GM19395 (cell line): Measurements from ENCODE around the gene RCBTB1.

ENCODE experiments used
- ATAC-seq: cut with Tn5 transposase; IDR thresholded peaks from one replicate; pipeline ENCODE4 v1.9.1; 2021; ENCODE audit warnings: mild to moderate bottlenecking, moderate library complexity; ENCODE audit not compliant: unreplicated experiment

The RCBTB1 gene

DNA sequence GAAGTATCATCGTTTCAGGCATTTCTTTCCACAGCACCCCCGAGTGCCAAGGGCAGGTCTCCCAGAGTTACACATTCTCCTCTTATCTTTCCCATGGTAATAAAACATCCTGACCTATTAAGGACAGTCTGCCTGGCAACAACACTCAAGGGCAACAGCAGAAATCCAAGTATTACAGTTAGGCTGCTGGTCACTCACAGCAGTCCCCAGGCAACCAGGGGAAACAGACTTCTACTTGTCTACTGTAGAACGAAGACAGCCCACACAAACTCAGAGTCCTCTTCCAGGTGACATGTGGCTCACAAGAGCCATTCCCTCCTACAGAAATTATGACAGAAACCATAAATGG, 24.3 kb downstream of the RCBTB1 start:
- ATAC-seq: no peak

DNA sequence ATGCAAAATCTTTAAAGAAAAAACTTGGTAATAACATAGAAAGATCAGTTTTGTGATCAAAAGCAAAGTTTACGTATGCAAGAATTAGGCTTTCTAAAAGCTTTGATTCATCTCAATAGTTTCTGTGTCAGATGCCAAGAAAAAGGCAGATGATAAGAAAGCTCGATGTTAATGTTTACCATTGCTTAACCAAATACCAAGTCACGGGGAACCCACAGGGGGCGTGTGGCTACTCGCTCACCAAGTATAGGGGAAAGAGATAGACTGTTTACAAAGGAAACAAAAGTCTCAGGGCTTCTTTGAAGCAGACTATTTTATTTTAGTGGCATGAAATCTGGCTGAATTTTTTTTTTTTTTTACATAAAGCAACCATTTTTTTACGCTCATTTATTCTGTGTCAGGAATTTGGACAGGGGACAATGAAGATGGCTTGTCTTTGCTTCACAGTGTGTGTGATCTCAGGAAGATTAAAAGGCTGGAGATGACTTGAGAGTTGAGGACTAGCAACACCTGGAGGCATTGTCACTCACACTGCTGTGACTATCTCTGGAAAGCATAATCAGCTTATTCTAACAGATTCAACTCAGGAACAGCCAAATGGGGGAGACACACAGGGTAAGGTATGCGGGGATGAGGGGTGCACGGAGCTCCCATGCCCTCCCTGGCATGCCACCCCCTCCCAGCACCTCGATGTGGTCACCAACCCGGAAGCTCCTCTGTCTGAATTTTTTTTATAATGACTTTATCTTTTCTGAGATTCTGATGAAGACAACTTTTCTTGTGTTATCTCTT, 24.9 kb downstream of the RCBTB1 start:
- ATAC-seq: no peak

- ATAC-seq: no peak
These were observed 26.4 kb downstream of the RCBTB1 start for GRCh38 chr13:49559006-49559405.

DNA sequence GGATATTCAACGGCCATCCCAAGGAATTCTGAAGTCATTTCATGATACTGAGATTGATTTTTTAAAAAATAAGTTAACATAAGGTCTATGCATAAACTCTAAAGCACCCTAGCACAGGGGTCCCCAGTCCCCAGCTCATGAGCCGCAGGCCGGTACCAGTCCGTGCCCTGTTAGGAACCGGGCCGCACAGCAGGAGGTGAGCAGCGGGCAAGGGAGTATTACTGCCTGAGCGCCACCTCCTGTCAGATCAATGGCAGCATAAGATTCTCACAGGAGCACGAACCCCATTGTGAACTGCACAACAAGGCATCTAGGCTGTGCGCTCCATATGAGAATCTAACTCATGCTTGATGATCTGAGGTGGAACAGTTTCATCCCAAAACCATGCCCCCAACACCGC, 31.0 kb downstream of the RCBTB1 start:
- no peak for ATAC-seq

DNA sequence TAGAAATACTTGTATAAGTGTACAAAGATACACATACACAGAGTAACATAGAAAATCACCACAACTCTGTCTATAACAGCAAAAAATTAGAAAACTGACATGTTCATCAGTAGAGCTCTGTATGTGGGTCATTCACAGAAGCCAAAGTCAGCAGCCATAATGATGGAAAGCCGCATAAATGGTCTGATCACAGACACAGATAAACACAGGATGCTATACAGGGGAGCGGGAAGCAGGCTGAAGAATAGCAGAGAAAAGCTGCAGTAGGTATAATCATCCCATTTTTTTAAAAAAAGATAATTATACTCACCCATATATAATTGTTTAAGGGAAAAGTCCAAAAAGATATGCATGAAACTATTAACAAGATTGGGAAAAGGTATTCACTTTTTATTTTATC, 31.5 kb downstream of the RCBTB1 start:
- no peak for ATAC-seq

DNA sequence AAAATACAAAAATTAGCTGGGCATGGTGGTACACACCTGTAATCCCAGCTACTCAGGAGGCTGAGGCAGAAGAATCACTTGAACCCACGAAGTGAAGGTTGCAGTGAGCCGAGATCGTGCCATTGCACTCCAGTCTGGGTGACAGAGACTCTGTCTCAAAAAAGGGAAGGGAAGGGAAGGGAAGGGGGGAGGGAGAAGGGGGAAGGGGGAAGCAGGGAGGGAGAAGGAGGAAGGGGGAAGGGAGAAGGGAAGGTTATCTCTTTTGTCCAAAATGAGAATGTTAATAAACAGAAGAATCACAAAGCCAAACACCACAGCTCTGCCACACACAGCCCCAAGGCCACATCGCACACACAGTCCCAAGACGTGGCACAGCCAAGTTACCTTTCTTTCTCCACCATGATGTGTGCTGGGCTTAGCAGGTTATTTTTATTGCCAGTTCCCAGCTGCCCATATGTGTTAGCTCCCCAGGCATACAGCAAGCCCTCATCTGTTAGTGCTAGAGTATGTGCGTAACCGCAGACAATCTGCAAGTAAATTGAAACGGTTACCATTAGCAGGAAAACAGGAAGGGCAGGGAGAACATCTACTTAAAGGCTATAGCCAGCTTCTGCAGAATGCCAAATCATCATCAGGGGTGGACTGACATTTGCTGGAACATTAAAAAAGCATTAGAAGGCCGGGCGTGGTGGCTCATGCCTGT, 34.3 kb downstream of the RCBTB1 start:
- no peak for ATAC-seq

DNA sequence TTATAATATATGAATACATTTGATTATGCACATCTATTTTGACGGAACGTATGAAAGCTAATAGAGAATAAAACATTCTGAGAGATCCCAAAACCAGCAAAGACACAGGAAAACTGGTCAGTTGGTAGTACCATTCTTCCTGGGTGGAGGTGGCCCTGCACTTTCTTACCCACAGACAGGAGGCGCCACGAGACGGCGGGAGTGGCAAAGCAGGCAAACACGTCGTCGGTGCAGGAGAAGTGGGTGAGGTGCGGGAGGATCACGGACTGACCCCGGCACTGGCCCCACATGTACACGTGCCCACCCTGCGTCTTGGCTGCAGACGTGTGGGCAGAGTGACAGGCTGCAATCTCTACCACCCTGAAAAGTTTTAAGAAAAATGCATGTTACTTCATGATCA, 36.1 kb downstream of the RCBTB1 start:
- no peak for ATAC-seq

- ATAC-seq: no peak
These were observed 38.8 kb downstream of the RCBTB1 start for GRCh38 chr13:49546561-49546960.

DNA sequence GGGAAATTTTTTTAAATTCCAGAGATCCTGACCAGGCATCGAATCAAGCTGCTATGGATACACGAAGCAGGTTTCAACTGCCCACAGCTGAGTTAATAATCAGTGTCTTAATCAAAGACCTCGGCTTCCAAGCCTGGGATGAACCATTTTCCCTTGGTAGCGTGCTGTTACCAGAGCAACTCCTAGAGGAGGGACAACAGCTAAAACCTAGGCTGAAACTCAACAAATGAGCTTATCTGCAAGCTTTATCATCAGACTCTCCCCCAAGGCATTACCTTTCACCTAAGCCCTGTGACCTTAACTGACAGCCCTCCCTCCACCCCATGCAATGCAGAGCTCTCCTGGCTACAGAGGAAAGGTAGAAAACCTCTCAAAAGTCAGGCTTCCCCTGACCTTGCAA, 39.7 kb downstream of the RCBTB1 start:
- ATAC-seq: no peak

GRCh38 chr13:49543656-49544055, 41.7 kb downstream of the RCBTB1 start:
- no peak for ATAC-seq

GRCh38 chr13:49540552-49540951, 44.8 kb downstream of the RCBTB1 start:
- no peak for ATAC-seq

- no peak for ATAC-seq
These were observed 45.6 kb downstream of the RCBTB1 start for GRCh38 chr13:49539746-49540145.

DNA sequence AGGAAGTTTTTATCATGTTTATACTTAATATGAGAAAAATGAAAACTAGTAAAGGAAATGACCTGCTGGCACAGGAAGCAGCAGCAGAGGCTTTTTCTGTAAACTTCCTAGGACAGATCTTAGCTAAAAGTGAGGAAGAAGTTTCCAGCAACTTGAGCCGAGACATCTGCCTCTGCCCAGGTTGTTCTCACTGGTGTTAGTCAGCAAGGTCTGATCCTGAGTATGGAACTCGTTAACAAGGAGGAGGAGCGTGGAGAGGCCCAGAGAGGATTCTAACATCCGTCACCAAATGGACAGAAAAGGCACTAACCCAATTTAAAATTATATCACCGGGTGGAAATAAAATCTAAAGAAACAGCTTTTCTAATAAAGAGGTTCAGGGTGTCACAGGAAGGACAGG, 46.0 kb downstream of the RCBTB1 start:
- ATAC-seq: no peak

GRCh38 chr13:49538404-49538803, 47.0 kb downstream of the RCBTB1 start:
- no peak for ATAC-seq

- no peak for ATAC-seq
These were observed 49.0 kb downstream of the RCBTB1 start for GRCh38 chr13:49536144-49536873.

GRCh38 chr13:49533591-49534269, 51.6 kb downstream of the RCBTB1 start:
- no peak for ATAC-seq

- ATAC-seq: no peak
These were observed 52.3 kb downstream of the RCBTB1 start for GRCh38 chr13:49533011-49533410.

DNA sequence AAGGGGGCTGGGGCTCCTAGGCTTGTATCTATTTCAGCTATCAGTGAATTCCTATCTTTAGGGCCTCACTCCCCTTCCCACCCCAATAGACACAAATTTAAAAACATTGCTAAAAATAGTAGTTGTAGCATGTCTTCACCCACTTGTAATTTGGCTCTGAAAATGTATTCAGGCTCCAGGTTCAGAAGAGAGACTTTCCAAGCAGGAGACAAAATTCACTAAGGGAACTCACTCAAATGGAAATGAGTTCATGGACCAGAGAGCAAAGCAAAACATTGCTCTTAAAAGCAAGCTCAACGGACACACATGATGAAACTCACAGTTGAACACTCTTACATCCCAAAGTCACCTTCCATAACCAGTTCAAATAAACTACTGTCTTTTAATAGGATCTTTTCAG, 52.8 kb downstream of the RCBTB1 start:
- no peak for ATAC-seq

DNA sequence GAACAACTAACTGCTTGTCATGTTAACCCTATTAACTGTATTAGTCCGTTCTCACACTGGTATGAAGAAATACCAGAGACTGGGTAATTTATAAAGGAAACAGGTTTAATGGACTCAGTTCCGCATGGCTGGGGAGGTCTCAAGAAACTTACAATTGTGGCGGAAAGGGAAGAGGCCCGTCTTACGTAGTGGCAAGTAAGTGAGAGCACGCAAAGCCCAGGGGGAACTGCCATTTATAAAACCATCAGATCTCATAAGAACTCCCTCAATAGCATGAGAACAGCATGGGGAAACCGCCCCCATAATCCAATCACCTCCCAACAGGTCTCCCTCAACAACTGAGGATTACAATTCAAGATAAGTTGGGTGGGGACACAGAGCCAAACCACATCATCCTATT, 54.9 kb downstream of the RCBTB1 start:
- ATAC-seq: peak; percentile 78

DNA sequence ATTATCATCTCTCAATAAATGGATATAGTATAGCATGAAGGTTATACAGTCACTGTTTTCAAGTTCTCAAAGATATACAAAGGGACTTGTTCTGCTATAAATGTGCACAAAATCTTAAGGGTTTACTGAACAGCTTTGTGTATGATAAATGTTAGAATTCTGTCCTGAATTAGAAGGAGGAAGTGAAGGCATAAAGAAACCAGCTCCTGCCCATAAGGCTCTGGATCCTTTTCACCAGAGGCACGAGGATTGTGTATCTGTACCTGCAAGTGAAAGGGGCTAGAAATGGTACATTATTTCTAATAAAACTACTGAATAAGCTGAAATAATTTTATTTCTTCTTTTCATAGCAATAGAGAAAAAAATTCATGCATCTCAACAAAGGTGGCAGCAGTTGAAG, 57.2 kb downstream of the RCBTB1 start:
- ATAC-seq: no peak

DNA sequence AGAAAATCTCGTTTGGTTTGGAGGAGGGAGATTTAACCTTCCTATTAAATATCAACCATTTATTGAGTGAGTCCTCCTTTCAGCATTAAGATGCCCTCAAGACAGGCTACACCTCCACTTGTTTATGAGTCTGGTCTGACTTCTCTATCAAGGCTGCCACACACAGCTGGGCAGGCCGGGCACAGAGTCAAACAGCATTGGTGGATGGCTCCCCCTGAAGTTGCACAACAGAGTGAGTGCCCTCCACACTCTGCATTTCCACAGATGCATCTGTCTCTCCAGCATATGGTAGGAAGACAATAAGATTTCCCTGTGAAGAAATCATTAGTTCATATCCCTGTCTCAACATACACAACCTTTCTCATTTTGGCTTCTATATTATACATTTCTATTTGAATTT, 58.2 kb downstream of the RCBTB1 start:
- ATAC-seq: no peak
